ENCODE measurements around the gene SCIN. TPM values are rescaled to one million over a fixed set of nuclear protein-coding genes. Genes with fewer than 3 reads are reported as not detected.

Gene SCIN
- total RNA-seq, 1 experiment from 2014 or later, result 0.39 TPM

- Histone ChIP-seq H3K9me3 (ENCODE audit: low read depth, low read length, poor library complexity, severe bottlenecking) (no peaks in the 10 kb centered on the region), H3K4me1 (ENCODE audit: insufficient read depth, low read length, poor library complexity, severe bottlenecking) (peaks cover 5% of the 10 kb centered on the region), H3K27me3 (replicated peaks; ENCODE audit: insufficient read depth, low read depth, low read length, poor library complexity) (no peaks in the 10 kb centered on the region), H3K4me3 (ENCODE audit: low read depth, low read length, poor library complexity, severe bottlenecking) (no peak overlapping the region), H3K36me3 (ENCODE audit: insufficient read depth, low read length, poor library complexity, severe bottlenecking) (no peaks in the 10 kb centered on the region), H3K27ac (ENCODE audit: low read depth, low read length, poor library complexity, severe bottlenecking) (no peak overlapping the region)
- BruUV-seq (replicated peaks), result no TSS peak
- CTCF ChIA-PET, result no interaction called here
- DNase-seq (ENCODE audit: low spot score), result no peak
- intact Hi-C loops (cut with micrococcal nuclease; ENCODE audit: unreplicated experiment), result no loop called here
- POLR2A ChIA-PET (ENCODE audit: low non-redundant PET), result no interaction called here
- TF ChIP-seq CTCF (conservative IDR thresholded peaks at IDR 0.05; ENCODE audit: low read depth, low read length), result no peak
- TF ChIP-seq EZH2 (IDR thresholded peaks at IDR 0.05; ENCODE audit: borderline replicate concordance, low read depth, low read length, poor library complexity, severe bottlenecking), result no peak
Observed at GRCh38 chr7:12692479-12693259, 122.1 kb downstream of the SCIN start.

- CTCF ChIA-PET, result no interaction called here
- no TSS peak for BruUV-seq (replicated peaks)
- intact Hi-C loops (cut with micrococcal nuclease; ENCODE audit: unreplicated experiment), result no loop called here
Observed at GRCh38 chr7:12694817-12695216, 124.3 kb downstream of the SCIN start.

GRCh38 chr7:12695965-12696364, 125.4 kb downstream of the SCIN start:
- Histone ChIP-seq H3K27ac (ENCODE audit: low read depth, low read length, poor library complexity, severe bottlenecking) (no peak overlapping the region), H3K4me3 (ENCODE audit: low read depth, low read length, poor library complexity, severe bottlenecking) (no peak overlapping the region), H3K36me3 (ENCODE audit: insufficient read depth, low read length, poor library complexity, severe bottlenecking) (no peaks in the 10 kb centered on the region), H3K27me3 (replicated peaks; ENCODE audit: insufficient read depth, low read depth, low read length, poor library complexity) (no peaks in the 10 kb centered on the region), H3K4me1 (ENCODE audit: insufficient read depth, low read length, poor library complexity, severe bottlenecking) (no peaks in the 10 kb centered on the region), H3K9me3 (ENCODE audit: low read depth, low read length, poor library complexity, severe bottlenecking) (no peaks in the 10 kb centered on the region)
- ChIA-PET CTCF (no interaction called here), POLR2A (ENCODE audit: low non-redundant PET) (no interaction called here)
- intact Hi-C loops (cut with micrococcal nuclease; ENCODE audit: unreplicated experiment), result no loop called here
- DNase-seq (ENCODE audit: low spot score), result no peak
- BruUV-seq (replicated peaks), result no TSS peak
- no peak for TF ChIP-seq CTCF (conservative IDR thresholded peaks at IDR 0.05; ENCODE audit: low read depth, low read length)
- TF ChIP-seq EZH2 (IDR thresholded peaks at IDR 0.05; ENCODE audit: borderline replicate concordance, low read depth, low read length, poor library complexity, severe bottlenecking), result no peak

More at GRCh38 chr7:12694817-12695216, 124.3 kb downstream of the SCIN start:
- no peak overlapping the region for H3K27ac ChIP-seq (ENCODE audit: low read depth, low read length, poor library complexity, severe bottlenecking)
- H3K4me1 ChIP-seq (ENCODE audit: insufficient read depth, low read length, poor library complexity, severe bottlenecking), result peaks cover 5% of the 10 kb centered on the region
- H3K27me3 ChIP-seq (replicated peaks; ENCODE audit: insufficient read depth, low read depth, low read length, poor library complexity), result no peaks in the 10 kb centered on the region
- POLR2A ChIA-PET (ENCODE audit: low non-redundant PET), result no interaction called here
- TF ChIP-seq EZH2 (IDR thresholded peaks at IDR 0.05; ENCODE audit: borderline replicate concordance, low read depth, low read length, poor library complexity, severe bottlenecking), result no peak
- TF ChIP-seq CTCF (conservative IDR thresholded peaks at IDR 0.05; ENCODE audit: low read depth, low read length), result no peak
- no peaks in the 10 kb centered on the region for H3K36me3 ChIP-seq (ENCODE audit: insufficient read depth, low read length, poor library complexity, severe bottlenecking)
- H3K9me3 ChIP-seq (ENCODE audit: low read depth, low read length, poor library complexity, severe bottlenecking), result no peaks in the 10 kb centered on the region
- H3K4me3 ChIP-seq (ENCODE audit: low read depth, low read length, poor library complexity, severe bottlenecking), result no peak overlapping the region
- DNase-seq (ENCODE audit: low spot score), result peak; percentile 33

Data from A673 (cell line).